ENCODE data around the gene KRTAP9-1. TPM values are rescaled to one million over a fixed set of nuclear protein-coding genes. Genes with fewer than 3 reads are reported as not detected.
"Not testable (repeated sequence)": the region's sequence is repeated elsewhere in the genome, so short reads cannot be mapped to it uniquely, and the experiment has no call there.

The KRTAP9-1 gene
- total RNA-seq, 1 donor from 2014 or later, result not detected

GRCh38 chr17:41230094-41230493 is 40.4 kb downstream of the KRTAP9-1 start:
- no peak overlapping the region for H3K4me3 Mint-ChIP-seq (ENCODE audit: low read depth)
- H3K27me3 Mint-ChIP-seq, result peaks cover 40% of the 10 kb centered on the region
- no peaks in the 10 kb centered on the region for H3K9me3 Mint-ChIP-seq (ENCODE audit: low read depth)
- TF ChIP-seq CTCF (IDR thresholded peaks at IDR 0.05; ENCODE audit: unreplicated experiment), result no peak
- no peaks in the 10 kb centered on the region for H3K36me3 Mint-ChIP-seq (ENCODE audit: insufficient read depth)
- DNase-seq (ENCODE audit: low spot score, unreplicated experiment), result no peak
- no peak overlapping the region for H3K27ac Mint-ChIP-seq
- no peaks in the 10 kb centered on the region for H3K4me1 Mint-ChIP-seq (ENCODE audit: low read depth)

GRCh38 chr17:41231731-41232130 is 42.0 kb downstream of the KRTAP9-1 start:
- no peak for DNase-seq (ENCODE audit: low spot score, unreplicated experiment)
- Mint-ChIP-seq H3K4me3 (ENCODE audit: low read depth) (no peak overlapping the region), H3K4me1 (ENCODE audit: low read depth) (no peaks in the 10 kb centered on the region), H3K36me3 (ENCODE audit: insufficient read depth) (no peaks in the 10 kb centered on the region), H3K9me3 (ENCODE audit: low read depth) (no peaks in the 10 kb centered on the region), H3K27ac (no peak overlapping the region), H3K27me3 (peaks cover 52% of the 10 kb centered on the region)
- TF ChIP-seq CTCF (IDR thresholded peaks at IDR 0.05; ENCODE audit: unreplicated experiment), result no peak

GRCh38 chr17:41232399-41233105 is 42.9 kb downstream of the KRTAP9-1 start, which contains the start of gene KRTAP9-3:
Gene KRTAP9-3 (plus strand): TSS chr17:41232449. CDS start chr17:41232502, 53 bp downstream.
- not testable (repeated sequence) for H3K9me3 Mint-ChIP-seq (ENCODE audit: low read depth); H3K27ac Mint-ChIP-seq; H3K4me1 Mint-ChIP-seq (ENCODE audit: low read depth); H3K4me3 Mint-ChIP-seq (ENCODE audit: low read depth); H3K36me3 Mint-ChIP-seq (ENCODE audit: insufficient read depth); DNase-seq (ENCODE audit: low spot score, unreplicated experiment)
- peaks cover 58% of the 10 kb centered on the region for H3K27me3 Mint-ChIP-seq

- not testable (repeated sequence) for H3K36me3 Mint-ChIP-seq (ENCODE audit: insufficient read depth); H3K4me3 Mint-ChIP-seq (ENCODE audit: low read depth); H3K27ac Mint-ChIP-seq; DNase-seq (ENCODE audit: low spot score, unreplicated experiment); H3K4me1 Mint-ChIP-seq (ENCODE audit: low read depth)
- H3K9me3 Mint-ChIP-seq (ENCODE audit: low read depth), result peaks cover 13% of the 10 kb centered on the region
- peaks cover 53% of the 10 kb centered on the region for H3K27me3 Mint-ChIP-seq
Observed at GRCh38 chr17:41237116-41237515, 47.4 kb downstream of the KRTAP9-1 start.

GRCh38 chr17:41237949-41238437 is 48.3 kb downstream of the KRTAP9-1 start, which contains the start of gene KRTAP9-8:
Gene KRTAP9-8 (plus strand): TSS chr17:41237999. CDS start chr17:41238052, 53 bp downstream.
- peaks cover 20% of the 10 kb centered on the region for H3K9me3 Mint-ChIP-seq (ENCODE audit: low read depth)
- peaks cover 50% of the 10 kb centered on the region for H3K27me3 Mint-ChIP-seq
- not testable (repeated sequence) for H3K27ac Mint-ChIP-seq; DNase-seq (ENCODE audit: low spot score, unreplicated experiment); H3K4me3 Mint-ChIP-seq (ENCODE audit: low read depth); H3K4me1 Mint-ChIP-seq (ENCODE audit: low read depth); H3K36me3 Mint-ChIP-seq (ENCODE audit: insufficient read depth)

Other genes starting within 250 kb of the KRTAP9-1 start
- not detected in 2 replicates for gene KRT39, start 222.9 kb upstream of the KRTAP9-1 start, total RNA-seq
- gene KRT40, start 205.6 kb upstream of the KRTAP9-1 start, total RNA-seq, result 0.13 TPM in 1 of 2 replicates, not detected in the other
- not detected in 2 replicates for gene KRTAP3-3, start 195.7 kb upstream of the KRTAP9-1 start, total RNA-seq
- gene KRTAP3-2, start 190.0 kb upstream of the KRTAP9-1 start, total RNA-seq, result not detected in 2 replicates
- gene KRTAP3-1, start 180.8 kb upstream of the KRTAP9-1 start, total RNA-seq, result not detected in 2 replicates
- not detected in 2 replicates for gene KRTAP1-5, start 162.7 kb upstream of the KRTAP9-1 start, total RNA-seq
- gene KRTAP1-4, start 159.7 kb upstream of the KRTAP9-1 start, total RNA-seq, result not detected in 2 replicates
- not detected in 2 replicates for gene KRTAP1-3, start 155.0 kb upstream of the KRTAP9-1 start, total RNA-seq
- gene KRTAP1-1, start 148.4 kb upstream of the KRTAP9-1 start, total RNA-seq, result not detected in 2 replicates
- gene KRTAP2-1, start 142.6 kb upstream of the KRTAP9-1 start, total RNA-seq, result not detected in 2 replicates
- not detected in 2 replicates for gene KRTAP2-2, start 134.7 kb upstream of the KRTAP9-1 start, total RNA-seq
- not detected in 2 replicates for gene KRTAP2-3, start 129.8 kb upstream of the KRTAP9-1 start, total RNA-seq
- gene KRTAP2-4, start 124.0 kb upstream of the KRTAP9-1 start, total RNA-seq, result not detected in 2 replicates
- gene KRTAP4-7, start 105.7 kb upstream of the KRTAP9-1 start, total RNA-seq, result not detected in 2 replicates
- gene KRTAP4-8, start 91.7 kb upstream of the KRTAP9-1 start, total RNA-seq, result not detected in 2 replicates
- gene KRTAP4-16, start 87.7 kb upstream of the KRTAP9-1 start, total RNA-seq, result not detected in 2 replicates
- not detected in 2 replicates for gene KRTAP4-9, start 84.5 kb upstream of the KRTAP9-1 start, total RNA-seq
- not detected in 2 replicates for gene KRTAP4-11, start 71.5 kb upstream of the KRTAP9-1 start, total RNA-seq
- not detected in 2 replicates for gene KRTAP4-12, start 65.7 kb upstream of the KRTAP9-1 start, total RNA-seq
- gene KRTAP4-6, start 49.3 kb upstream of the KRTAP9-1 start, total RNA-seq, result not detected in 2 replicates
- not detected in 2 replicates for gene KRTAP4-5, start 40.1 kb upstream of the KRTAP9-1 start, total RNA-seq
- gene KRTAP4-4, start 29.1 kb upstream of the KRTAP9-1 start, total RNA-seq, result not detected in 2 replicates
- not detected in 2 replicates for gene KRTAP4-3, start 21.7 kb upstream of the KRTAP9-1 start, total RNA-seq
- not detected in 2 replicates for gene KRTAP4-2, start 11.7 kb upstream of the KRTAP9-1 start, total RNA-seq
- gene KRTAP4-1, start 5.0 kb upstream of the KRTAP9-1 start, total RNA-seq, result not detected in 2 replicates
- gene KRTAP9-2, start 36.8 kb downstream of the KRTAP9-1 start, total RNA-seq, result not detected in 2 replicates
- not detected in 2 replicates for gene KRTAP9-3, start 42.6 kb downstream of the KRTAP9-1 start, total RNA-seq
- not detected in 2 replicates for gene KRTAP9-8, start 48.1 kb downstream of the KRTAP9-1 start, total RNA-seq
- not detected in 2 replicates for gene KRTAP9-4, start 59.8 kb downstream of the KRTAP9-1 start, total RNA-seq
- gene KRTAP9-9, start 65.5 kb downstream of the KRTAP9-1 start, total RNA-seq, result not detected in 2 replicates
- not detected in 2 replicates for gene KRTAP9-6, start 75.5 kb downstream of the KRTAP9-1 start, total RNA-seq
- not detected in 2 replicates for gene KRTAP9-7, start 85.8 kb downstream of the KRTAP9-1 start, total RNA-seq
- not detected in 2 replicates for gene KRTAP29-1, start 113.0 kb downstream of the KRTAP9-1 start, total RNA-seq
- not detected in 2 replicates for gene KRTAP16-1, start 119.4 kb downstream of the KRTAP9-1 start, total RNA-seq
- not detected in 2 replicates for gene KRTAP17-1, start 125.8 kb downstream of the KRTAP9-1 start, total RNA-seq
- not detected in 2 replicates for gene KRT33A, start 160.9 kb downstream of the KRTAP9-1 start, total RNA-seq
- gene KRT33B, start 179.9 kb downstream of the KRTAP9-1 start, total RNA-seq, result not detected in 2 replicates
- gene KRT34, start 192.4 kb downstream of the KRTAP9-1 start, total RNA-seq, result not detected in 2 replicates
- not detected in 2 replicates for gene KRT31, start 207.7 kb downstream of the KRTAP9-1 start, total RNA-seq
- not detected in 2 replicates for gene KRT37, start 234.7 kb downstream of the KRTAP9-1 start, total RNA-seq